NCI-H187 (cell line): Measurements from ENCODE around the gene IGSF9B.

ENCODE experiments used
- DNase-seq, 2 experiments: peaks; one replicate each; lab custom pipeline; 2025; lab: John Stamatoyannopoulos, UW

Gene IGSF9B

DNA sequence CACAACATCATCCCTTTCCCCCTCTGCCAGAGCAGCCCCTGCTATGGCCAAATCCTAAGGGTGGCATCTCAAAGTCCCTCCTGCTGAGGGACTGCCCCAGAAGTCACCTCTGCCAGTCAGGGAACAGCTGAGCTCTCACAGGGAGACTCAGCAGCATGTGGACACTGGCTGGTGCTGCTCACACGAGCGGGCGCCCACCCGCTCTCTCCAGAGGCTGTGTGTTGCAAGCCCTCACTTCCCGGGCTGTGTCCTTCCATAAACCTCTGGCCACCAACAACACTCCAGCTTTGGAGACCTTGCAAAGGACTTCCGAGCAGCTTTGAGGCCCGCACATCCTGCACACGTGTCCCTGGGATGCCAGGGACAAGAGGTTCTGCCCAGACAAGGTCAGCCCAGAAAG is 2.8 kb downstream of the IGSF9B start:
- DNase-seq: no peak

DNA sequence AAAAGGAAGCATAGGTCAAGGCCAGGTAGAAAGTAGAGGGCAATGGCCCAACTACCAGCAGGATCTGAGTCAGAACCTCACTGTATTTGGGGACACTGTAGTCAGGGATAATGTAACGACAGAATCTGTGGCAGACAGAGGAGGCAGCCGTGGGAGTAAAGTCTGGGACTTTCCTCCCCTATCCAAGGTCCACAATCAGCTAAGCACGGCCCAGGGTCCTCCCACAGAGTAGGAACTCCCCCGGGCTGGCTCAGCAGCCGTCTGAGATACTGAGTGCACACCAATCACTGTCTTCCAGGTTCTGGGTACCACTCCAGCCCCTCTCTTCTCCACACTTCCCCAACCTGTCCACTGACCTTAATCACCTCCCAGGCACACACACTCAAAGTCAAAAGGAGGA is 3.2 kb downstream of the IGSF9B start:
- no peak for DNase-seq

DNA sequence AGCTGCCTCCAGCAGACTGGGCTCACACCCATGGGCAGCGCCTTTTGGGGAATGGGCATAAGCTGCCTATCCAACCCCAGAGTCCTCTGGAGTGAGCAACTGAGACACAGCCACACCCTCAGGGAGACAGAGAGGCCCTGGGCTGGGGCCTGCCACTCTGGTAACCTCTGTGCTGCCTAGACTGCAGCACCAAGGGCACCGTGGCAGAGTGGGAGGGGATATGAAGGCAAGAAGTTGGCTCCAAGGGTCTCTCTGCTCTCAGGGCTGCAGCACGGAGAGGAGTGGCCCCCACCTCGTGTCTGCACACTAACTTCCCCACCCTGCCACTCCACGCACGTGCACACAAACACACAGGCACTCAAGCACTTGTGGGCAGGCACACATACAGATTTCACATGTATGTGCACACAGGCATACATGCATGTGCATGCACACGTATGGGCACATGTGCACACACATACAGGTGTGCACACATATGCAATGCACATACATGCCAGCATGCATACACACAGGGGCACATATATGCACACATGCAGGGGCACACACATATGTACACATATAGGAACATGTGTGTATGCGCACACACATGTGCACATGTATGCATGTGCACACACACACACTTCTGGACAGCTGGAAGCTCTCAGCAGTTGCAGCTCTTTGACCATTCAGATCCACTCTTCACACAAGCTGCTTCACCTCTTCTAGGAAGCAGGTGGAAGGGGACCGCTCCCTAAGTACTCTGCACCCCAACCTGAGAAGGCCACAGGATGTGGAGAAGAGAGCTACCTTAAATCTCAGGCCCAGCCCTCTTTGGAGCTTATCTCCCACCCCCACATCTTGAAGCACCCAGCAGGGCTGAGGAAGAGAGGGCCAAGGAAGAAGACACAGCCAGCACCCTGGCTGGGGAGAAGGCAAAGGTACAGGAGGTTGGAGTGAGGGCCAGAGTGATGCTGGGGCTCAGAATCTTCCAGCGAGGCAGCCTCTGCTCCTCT is 4.3 kb downstream of the IGSF9B start:
- DNase-seq: no peak

DNA sequence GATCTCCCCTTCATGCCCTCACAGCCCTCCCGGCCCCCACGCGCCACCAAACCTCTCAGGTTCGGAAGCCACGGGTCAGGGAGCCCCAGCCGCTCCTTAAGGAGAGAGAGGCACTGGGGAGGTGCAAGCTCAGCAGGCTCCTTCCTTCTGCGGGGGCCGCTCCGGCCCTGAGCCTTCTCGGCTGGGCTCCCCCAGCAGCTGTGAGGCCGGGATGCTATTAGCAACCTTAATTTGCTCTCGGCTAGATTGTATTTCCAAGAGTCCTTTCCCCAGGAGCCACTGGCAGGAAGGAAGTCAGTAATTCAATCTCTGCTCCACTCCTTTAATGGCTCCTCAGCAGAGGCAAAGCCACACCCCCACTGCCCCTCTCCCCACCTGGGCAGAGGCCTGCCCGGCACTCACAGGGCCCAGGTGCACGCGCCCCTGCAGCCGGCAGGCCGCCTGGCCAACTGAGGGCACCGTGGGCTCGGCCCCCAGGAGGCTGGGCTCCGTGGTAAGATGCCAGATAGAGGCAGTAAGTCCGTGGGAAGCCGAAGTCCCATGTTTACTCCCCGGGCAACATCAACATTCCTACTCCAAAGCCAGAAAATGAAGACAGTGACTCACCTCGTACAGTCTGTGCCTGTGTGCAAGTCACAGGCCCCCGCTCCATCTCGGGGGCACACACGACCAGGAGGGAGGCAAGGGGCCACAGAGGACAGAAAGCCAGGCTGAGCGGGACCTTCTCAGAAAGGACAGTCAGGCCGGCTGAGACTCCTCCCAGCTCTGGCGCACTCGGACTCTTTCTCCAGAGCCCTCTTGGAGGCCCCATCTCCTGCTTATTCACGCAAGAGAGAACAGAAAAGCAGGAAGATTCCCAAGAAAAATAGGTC is 5.2 kb downstream of the IGSF9B start:
- peak; percentile 20 to 67 for DNase-seq

DNA sequence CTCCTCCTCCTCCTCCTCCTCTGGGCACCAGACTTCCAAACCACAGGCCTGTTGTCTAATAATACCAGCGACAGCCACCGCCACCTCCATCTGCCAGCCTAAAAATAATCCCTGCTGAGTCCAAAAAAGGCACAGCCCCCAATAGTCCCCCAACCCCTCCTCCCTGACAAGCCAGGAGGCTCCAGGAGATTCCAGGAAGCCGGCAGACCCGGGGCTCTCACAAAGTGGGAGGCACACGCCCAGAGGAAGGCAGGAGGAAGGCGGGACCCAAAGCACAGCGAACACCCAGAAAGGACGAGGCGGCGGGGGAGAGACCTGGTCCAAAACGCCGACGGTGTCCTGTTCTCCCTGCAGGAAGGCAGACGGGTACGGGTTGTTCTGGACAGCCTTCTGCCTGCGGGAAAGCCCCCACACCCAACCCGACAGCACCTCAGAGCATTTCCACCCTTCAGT is 5.9 kb downstream of the IGSF9B start:
- DNase-seq: no peak

DNA sequence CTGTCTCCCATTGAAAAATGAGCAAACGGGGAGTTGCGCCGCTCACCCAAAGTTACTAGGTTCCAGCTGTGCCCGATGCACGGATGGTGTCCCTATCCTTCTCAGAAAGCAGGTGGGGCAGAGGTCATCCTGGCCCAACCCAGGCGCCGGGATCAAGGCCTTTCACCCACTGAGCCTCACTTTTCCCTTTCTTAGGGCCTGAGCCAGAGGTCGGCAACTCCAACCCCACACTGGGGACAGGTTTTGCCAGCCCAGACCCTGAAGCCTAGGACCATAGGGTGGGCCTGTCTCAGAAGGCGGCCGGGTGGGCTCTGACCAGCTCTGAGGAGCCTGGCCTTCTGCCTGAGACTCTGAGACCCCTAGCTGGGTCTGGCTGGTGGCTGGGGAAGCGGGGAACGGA is 6.3 kb downstream of the IGSF9B start:
- no peak for DNase-seq

DNA sequence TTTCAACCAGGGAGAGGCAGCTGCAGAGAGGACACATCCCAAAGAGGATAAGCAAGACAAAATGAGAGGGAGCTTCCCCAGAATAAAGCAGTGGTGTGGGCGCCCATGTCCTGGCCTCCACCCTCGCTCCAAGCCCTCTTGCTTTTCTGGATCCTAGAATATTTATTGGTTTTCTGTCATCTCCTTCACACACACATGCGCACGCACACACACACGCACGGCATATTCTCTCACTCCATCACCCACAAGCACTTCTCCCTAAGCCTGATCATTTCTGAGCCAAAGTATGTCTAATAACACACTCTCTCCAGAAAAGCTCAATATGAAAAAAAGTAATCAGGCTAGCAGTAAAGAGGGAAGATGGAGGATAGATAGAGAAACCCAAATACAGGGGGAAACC is 7.6 kb downstream of the IGSF9B start:
- no peak for DNase-seq

DNA sequence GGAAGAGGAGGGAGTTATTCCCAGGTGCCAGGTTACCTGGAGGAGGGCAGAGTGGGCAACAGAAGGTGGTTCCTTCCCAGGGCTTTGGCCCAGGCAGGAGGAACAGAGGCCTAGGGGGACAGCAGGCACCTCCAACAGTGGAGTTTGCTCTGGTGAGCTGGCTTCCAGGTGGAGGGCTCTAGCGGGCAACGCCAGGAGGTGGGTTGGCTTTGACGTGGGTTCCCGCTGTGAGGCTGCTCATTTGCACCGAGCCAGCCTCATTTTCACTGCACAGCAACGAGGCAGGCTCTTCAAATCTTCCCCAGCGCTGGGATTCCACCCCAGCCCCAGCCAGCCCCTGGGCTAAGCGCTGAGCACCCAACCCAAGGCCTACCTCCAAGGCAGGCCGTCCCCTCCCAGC is 8.1 kb downstream of the IGSF9B start:
- no peak for DNase-seq

DNA sequence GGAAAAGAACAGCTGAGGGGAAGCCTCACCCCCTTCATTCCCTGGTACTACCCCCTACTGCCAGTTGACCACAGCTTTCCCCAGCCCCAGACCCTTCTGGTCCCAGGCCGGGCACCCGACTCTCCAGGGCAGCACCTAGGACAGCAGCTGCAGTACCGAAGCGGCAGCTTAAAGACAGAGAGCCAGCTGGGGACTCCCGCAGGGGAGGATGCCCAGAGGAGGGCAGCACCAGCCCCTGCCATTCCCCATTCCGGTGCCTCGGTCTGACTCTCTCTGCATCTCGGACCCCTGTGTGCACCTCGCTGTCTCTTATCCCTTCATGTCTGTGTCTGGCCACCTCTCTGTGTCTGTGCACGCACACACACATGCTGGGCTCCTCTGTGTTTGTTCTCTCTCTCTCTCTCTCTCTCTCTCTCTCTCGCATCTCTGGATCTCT is 9.4 kb downstream of the IGSF9B start:
- no peak for DNase-seq

DNA sequence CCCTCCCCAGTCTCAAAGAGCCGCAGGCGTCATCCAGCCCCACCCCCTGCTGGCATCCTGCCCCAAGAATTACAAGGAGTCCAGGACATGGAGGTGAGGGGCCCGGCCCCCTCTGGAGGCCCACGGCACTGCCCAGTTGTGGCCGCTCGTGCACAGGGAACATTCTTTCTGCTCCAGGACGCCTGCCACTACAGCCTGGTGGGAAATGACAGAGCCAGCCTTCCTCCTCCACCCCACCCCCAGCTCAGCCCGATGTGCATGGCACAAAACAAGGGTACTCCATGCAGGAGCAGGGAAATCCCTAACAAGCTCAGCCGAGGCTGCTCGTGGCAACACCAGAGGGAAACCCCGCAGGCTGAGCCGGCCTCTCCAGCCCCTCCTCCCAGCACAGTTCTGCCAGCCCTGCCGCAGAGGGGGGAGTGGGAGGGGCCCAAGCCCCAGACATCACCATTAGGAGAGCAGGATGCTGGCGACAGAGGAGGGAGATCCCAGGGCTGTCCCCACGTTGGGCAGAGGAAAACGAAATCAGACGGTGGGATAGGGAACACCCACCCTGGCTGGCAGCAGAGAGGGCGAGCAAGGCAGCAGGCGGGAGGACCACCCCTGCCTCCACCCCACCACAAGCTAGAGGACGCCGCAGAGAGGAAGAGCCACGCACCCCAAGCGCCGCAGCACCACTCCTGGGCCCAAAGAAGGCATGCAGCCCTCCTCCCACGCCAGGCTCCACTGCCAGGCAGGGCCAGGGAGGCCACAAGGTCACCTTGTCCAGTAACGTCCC is 10.0 kb downstream of the IGSF9B start:
- DNase-seq: peak in 1 of 2 experiments; percentile 58

DNA sequence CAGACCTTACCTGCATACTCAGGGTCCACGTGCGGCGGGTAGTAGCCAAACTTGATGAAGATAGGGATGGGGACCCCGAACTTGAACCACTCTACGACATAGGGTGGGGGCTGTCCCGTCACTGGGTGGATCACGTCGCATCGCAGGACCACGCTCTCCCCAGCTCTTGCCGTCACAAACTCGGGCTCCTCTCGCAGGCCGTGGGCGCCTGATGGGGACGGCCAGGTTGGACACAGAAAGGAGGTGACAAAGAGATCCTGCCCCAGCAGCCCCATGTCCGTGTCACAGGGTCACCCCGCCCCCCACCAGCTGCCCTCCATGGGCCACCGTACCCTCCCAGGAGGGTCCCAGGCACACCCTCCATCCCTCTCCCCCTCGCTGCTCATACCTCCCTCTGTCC is 10.7 kb downstream of the IGSF9B start:
- DNase-seq: no peak

DNA sequence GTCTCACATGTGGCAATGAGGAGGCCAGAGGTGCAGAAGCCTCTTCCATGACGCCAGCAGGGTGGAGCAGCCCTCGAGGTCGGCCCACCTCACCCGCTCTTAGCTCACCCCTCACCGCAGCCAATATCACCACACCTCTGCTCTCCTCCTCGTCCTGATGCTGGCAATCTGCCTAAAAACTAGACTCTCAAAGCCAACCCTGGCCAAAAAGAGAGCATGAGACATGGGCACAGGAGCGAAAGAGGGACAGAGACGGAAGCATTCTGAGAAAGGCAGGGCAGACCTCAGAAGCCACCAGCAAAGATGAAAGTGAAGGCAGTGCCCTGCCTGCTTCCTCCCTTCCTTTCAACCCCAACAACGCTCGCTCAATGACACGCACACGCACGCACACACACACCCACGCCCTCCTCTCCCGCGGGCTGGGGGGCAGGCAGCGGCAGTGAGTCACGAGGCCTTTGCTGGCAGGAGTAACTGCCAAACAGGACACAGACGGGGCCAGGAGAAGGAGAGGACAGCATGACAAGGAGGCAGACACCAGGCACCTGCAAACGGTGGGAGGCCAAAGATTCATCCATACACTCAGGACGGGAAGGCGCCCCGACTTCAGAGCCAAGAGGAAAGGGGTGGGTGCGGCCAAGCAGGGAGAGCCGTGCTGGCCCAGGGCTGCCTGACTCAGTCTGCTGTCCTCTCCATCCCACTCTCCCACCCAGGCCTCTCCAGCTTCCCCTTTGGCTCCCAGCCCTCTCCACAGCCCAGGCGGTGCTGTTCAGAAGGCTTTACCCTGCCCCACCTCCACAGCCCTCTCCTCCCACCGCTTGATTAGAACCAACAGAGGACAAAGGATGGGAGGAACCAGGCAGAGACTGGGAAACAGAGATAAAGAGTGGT is 11.4 kb downstream of the IGSF9B start:
- DNase-seq: no peak

DNA sequence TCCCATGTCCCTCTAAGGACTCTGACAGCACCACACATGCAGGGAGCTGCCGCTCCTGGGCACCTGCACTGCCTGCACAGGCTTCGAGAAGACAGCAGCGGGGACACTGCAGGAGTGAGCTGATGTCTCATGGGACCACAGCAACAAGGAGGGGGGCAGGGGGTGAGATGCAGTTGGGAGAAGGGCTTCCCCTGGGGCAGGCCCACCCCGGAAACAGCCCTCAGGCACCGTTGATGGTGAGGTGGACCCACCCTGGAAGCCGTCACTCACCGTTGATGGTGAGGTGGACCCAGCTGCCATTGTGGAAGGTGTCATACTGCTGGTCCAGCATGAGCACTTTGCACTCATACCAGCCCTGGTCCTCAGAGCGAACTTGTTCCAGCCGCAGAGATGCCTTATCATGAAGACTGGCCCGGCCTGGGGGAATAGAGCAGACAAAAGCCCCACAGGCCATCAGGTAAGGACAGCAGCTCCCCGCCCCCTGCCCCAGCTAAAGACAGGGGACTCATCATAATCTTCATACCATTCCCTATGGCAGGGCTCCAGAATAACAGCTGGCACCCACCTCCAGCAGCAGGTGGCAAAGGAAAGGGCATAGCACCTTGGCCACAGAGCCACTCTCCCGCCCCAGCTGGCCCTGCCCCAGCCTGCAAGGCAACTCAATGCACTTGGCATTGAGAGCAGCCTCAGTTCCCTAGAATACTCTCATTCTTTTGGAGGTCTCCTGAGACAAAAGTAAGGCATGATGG is 12.6 kb downstream of the IGSF9B start:
- no peak for DNase-seq

DNA sequence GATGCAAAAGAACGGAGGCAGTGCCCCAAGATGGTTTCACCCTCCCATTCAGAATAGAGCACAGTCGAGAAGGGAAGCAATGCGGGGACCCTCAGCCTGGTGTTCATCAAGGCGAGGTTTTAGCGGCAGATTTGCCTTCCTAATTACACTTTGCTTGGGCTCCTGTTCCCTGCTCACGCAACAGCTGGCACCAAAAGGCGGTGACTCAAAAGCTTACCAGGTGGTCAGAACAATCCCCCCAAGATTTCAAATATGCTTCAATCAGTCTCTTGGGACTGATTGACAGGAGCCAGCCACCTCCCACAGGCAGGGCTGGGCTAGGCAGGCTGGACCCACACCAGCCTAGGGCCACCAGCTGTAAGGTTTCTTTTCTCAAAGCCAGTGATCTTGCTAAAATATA is 14.2 kb downstream of the IGSF9B start:
- DNase-seq: no peak

DNA sequence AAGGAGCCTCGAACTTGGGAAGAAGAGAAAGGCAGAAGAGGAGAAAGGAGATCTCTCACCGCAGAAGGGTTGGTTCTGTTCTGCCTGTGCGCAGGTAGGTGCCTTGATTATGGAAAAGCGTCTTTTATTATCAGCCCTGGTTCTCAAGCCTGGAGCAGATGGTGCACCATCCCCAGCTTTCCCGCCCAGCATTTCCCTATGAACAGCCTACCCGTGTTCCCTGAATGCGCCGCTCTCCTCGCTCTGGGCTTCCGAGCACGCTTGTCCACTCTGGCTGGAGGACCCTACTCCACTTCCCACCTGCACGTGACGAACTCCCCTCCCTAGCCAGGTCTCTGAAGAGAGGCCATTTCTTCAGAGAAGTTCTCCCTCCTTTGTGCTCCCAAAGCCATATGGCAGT is 15.2 kb downstream of the IGSF9B start:
- no peak for DNase-seq

DNA sequence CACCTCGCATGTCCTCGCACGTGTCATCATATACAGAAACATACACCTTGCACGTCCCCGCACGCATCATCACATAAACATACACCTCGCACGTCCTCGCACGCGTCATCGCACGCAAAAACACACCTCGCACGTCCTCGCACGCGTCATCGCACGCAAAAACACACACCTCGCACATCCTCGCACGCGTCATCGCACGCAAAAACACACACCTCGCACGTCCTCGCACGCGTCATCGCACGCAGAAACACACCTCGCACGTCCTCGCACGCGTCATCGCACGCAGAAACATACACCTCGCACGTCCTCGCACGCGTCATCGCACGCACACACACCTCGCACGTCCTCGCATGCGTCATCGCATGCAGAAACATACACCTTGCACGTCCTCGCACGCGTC is 16.7 kb downstream of the IGSF9B start:
- DNase-seq: no peak

DNA sequence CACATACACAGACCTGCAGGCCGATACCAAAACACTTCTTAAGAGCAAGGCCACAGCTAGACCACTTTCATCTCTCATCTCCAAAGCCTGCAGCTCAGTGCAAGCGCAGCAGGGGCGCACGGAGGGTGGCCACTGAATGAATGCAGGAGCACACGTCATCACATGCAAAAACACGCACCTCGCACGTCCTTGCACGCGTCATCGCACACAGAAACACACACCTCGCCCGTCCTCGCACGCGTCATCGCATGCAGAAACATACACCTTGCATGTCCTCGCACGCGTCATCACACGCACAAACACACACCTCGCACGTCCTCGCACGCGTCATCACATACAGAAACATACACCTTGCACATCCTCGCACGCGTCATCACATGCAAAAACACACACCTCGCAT is 17.2 kb downstream of the IGSF9B start:
- DNase-seq: no peak

DNA sequence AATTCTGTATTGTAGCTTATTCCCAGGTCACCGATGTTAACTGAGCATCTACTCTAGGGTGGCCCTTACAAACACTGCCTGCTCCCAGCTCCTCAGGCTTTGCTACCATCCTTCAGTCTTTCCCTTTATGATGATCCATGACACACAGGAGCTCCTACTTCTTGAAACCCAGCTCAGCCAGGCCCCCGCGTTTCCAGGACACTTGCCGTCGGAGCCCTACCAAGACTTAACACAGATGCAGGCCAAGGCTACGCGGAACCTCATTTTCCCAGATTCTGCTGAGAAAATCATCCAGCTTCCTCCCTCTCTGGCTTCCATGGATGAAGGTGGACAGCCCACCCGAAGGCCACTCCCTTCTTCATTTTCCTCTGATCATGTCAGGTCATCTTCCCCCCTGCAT is 18.6 kb downstream of the IGSF9B start:
- no peak for DNase-seq

DNA sequence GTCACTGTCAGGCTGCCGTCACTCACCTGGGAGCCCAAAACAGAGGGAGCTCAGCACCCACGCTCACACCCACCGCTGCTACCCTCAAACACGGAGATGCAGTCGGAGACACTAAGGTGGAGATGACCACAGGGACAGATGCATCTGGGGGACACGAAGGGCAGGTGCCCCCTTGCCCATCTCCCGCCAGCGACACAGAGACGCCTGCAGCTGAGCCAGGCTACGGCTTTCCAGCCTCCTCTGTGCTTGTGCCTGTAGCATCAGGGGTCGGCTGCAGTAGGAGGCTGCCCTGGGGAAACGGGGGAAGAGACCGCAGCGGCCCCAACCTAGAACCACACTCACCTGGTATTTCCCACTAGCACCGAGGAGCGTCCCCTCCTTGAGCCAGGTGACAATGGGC is 19.3 kb downstream of the IGSF9B start:
- DNase-seq: no peak

DNA sequence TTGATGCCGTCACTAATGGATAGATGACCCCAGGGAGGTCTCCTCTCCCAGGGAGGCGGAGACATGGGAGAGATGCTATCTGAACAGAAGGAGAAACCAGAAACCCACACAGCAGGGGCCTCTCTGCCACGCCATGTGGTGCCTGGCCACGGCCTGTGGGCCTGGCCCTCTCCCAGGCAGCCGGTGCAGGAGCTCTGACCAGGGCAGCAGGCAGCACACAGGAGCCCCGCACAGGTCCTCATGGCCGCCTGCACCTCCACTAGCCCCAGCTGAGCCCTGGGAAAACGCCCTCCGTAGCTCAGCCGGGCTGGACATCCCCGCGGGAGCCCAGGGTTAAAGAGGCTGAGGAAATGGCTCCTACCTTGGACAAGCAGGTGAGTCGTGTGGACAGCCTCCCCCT is 19.8 kb downstream of the IGSF9B start:
- DNase-seq: no peak
